Putamen (tissue), 1 donor: ENCODE measurements around the gene ZWINT.

ENCODE experiments used
- DNase-seq: peaks from one replicate; pipeline ENCODE4 v3.0.0-alpha.2; 2016; ENCODE audit warnings: low spot score

Gene ZWINT

GRCh38 chr10:56360967-56361612, at the start of gene ZWINT:
Gene ZWINT, minus strand, starts transcription at chr10:56361259. Its CDS starts 23 bp downstream, at chr10:56361236.
- peak; percentile 94 for DNase-seq

GRCh38 chr10:56383806-56384205, 22.7 kb upstream of the ZWINT start:
- no peak for DNase-seq

GRCh38 chr10:56370217-56371113, 9.4 kb upstream of the ZWINT start:
- DNase-seq: no peak

GRCh38 chr10:56360583-56360966, 484 bp downstream of the ZWINT start:
- no peak for DNase-seq

- no peak for DNase-seq
Observed at GRCh38 chr10:56359837-56360236, 1.2 kb downstream of the ZWINT start.

- DNase-seq: no peak
Observed at GRCh38 chr10:56357018-56357417, 4.0 kb downstream of the ZWINT start.

GRCh38 chr10:56351909-56352630, 9.0 kb downstream of the ZWINT start:
- DNase-seq: no peak

- no peak for DNase-seq
Observed at GRCh38 chr10:56349611-56350010, 11.4 kb downstream of the ZWINT start.

- DNase-seq: no peak
Observed at GRCh38 chr10:56348101-56348500, 13.0 kb downstream of the ZWINT start.

- no peak for DNase-seq
Observed at GRCh38 chr10:56346845-56347415, 14.1 kb downstream of the ZWINT start.

GRCh38 chr10:56341612-56342011, 19.4 kb downstream of the ZWINT start:
- no peak for DNase-seq

GRCh38 chr10:56329961-56330360, 31.1 kb downstream of the ZWINT start:
- no peak for DNase-seq

- no peak for DNase-seq
Observed at GRCh38 chr10:56327118-56327517, 33.9 kb downstream of the ZWINT start.

GRCh38 chr10:56319386-56319785, 41.7 kb downstream of the ZWINT start:
- no peak for DNase-seq

- DNase-seq: no peak
Observed at GRCh38 chr10:56318816-56319215, 42.2 kb downstream of the ZWINT start.

- no peak for DNase-seq
Observed at GRCh38 chr10:56317603-56318002, 43.5 kb downstream of the ZWINT start.

GRCh38 chr10:56316603-56317002, 44.5 kb downstream of the ZWINT start:
- DNase-seq: no peak
